ENCODE measurements around the gene AQP2. TPM values are rescaled to one million over a fixed set of nuclear protein-coding genes. Genes with fewer than 3 reads are reported as not detected.

AQP2 gene
- polyA plus RNA-seq, 1 of the 3 experiments (the other 2 are of a cell fraction): not detected

DNA sequence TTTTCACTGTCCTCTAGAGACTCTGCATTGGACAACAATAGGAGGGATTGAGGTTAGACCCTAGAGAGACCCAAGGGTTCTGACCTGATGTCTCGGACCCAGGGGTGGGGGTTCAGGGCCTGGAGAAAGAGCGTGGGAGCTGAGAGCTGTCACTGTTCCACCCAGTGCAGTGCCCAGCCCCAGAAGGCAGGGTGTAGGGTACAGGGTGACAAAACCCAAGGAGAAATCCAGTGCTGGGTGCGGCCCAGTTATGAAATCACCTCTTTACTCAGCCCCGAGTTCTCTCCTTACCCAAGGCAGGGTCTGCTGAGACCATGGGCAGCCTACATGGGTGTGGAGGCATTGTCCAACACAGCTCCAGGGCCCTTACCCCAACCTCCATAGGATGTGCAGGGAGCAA is 2.6 kb downstream of the AQP2 start (continued):
- TF ChIP-seq MXI1 (IDR thresholded peaks at IDR 0.05; ENCODE audit: low read depth, low read length) (no peak), SIN3A (IDR thresholded peaks at IDR 0.05; ENCODE audit: borderline replicate concordance, low read depth, low read length) (no peak), GATA2 (CRISPR knock-in tag; IDR thresholded peaks at IDR 0.05) (no peak), FOSL2 (IDR thresholded peaks at IDR 0.05; ENCODE audit: borderline replicate concordance, low read depth) (no peak), FOXJ3 (CRISPR knock-in tag; IDR thresholded peaks at IDR 0.05) (no peak)

DNA sequence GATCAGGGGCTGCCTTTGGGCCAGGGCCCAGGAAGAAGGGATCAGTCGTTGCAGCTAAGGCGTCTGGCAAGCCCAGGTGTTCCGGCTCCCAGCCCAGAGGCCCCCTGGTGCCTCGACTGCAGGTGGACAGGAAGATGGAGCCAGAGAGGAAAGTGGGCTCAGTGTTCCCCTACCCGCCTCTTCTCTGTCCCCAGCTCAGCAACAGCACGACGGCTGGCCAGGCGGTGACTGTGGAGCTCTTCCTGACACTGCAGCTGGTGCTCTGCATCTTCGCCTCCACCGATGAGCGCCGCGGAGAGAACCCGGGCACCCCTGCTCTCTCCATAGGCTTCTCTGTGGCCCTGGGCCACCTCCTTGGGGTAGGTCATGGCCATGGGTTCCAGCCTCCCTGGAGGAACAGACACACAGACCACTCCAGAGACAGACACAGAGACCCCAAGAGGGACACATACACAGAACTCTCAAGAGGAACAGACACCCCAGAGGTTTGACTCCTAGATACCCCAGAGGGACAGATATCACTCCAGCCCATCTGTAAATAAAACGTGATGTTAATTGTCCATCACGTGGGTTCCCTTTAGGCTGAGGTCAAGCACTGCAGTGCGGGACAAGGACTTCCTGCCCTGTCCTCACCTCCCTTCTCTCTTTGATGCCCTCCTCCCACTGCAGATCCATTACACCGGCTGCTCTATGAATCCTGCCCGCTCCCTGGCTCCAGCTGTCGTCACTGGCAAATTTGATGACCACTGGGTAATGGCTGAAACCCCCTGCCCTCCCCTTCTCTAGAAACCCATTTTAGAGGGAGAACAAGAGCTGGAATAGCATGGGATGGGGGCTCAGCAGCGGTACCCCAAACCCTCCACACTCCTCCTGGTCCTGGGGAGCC is 3.7 kb downstream of the AQP2 start:
- Histone ChIP-seq H3K79me2 (ENCODE audit: insufficient read depth) (no peaks in the 10 kb centered on the region), H3K4me3 (ENCODE audit: low read depth in 2 of 2, low read length in 1 of 2) (no peak overlapping the region), H3F3A (replicated peaks; ENCODE audit: insufficient read depth) (no peaks in the 10 kb centered on the region), H3K4me1 (ENCODE audit: control insufficient read depth in 1 of 2, insufficient read depth in 2 of 2, low read depth in 1 of 2, low read length in 1 of 2) (peaks cover 0 to 16% of the 10 kb centered on the region in 2 experiments; a peak in 1 of 4 replicates), H3K9me3 (no peaks in the 10 kb centered on the region), H3K9ac (no peak overlapping the region), H3K27me3 (ENCODE audit: insufficient read depth) (no peaks in the 10 kb centered on the region), H3K36me3 (replicated peaks in 1 of 2; ENCODE audit: control insufficient read depth in 1 of 2, insufficient read depth in 2 of 2, low read length in 1 of 2) (no peaks in the 10 kb centered on the region), H3K27ac (ENCODE audit: low read depth in 2 of 2, low read length in 1 of 2) (no peak overlapping the region), H4K20me1 (ENCODE audit: insufficient read depth) (no peaks in the 10 kb centered on the region), H3K9me2 (no peaks in the 10 kb centered on the region), H2AFZ (ENCODE audit: low read depth) (no peak overlapping the region), H3K4me2 (no peak overlapping the region)
- 85% methylated on average over 16 of the region's 21 CpGs for WGBS (ENCODE audit: low lambda C conversion rate)
- TF ChIP-seq, protein P1, sequence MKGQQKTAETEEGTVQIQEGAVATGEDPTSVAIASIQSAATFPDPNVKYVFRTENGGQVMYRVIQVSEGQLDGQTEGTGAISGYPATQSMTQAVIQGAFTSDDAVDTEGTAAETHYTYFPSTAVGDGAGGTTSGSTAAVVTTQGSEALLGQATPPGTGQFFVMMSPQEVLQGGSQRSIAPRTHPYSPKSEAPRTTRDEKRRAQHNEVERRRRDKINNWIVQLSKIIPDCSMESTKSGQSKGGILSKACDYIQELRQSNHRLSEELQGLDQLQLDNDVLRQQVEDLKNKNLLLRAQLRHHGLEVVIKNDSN (IDR thresholded peaks at IDR 0.05; ENCODE audit: borderline replicate concordance, low read depth): no peak
- TF ChIP-seq TCF12 (IDR thresholded peaks at IDR 0.05): no peak
- TF ChIP-seq RXRA (IDR thresholded peaks at IDR 0.05; ENCODE audit: borderline replicate concordance, low read depth): no peak
- TF ChIP-seq TAF1 (IDR thresholded peaks at IDR 0.05; ENCODE audit: borderline replicate concordance, low read depth, low read length): no peak
- TF ChIP-seq, protein P2, sequence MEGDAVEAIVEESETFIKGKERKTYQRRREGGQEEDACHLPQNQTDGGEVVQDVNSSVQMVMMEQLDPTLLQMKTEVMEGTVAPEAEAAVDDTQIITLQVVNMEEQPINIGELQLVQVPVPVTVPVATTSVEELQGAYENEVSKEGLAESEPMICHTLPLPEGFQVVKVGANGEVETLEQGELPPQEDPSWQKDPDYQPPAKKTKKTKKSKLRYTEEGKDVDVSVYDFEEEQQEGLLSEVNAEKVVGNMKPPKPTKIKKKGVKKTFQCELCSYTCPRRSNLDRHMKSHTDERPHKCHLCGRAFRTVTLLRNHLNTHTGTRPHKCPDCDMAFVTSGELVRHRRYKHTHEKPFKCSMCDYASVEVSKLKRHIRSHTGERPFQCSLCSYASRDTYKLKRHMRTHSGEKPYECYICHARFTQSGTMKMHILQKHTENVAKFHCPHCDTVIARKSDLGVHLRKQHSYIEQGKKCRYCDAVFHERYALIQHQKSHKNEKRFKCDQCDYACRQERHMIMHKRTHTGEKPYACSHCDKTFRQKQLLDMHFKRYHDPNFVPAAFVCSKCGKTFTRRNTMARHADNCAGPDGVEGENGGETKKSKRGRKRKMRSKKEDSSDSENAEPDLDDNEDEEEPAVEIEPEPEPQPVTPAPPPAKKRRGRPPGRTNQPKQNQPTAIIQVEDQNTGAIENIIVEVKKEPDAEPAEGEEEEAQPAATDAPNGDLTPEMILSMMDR (IDR thresholded peaks at IDR 0.05): no peak
- no peak for TF ChIP-seq ELF1 (IDR thresholded peaks at IDR 0.05)
- TF ChIP-seq FOSL2 (IDR thresholded peaks at IDR 0.05; ENCODE audit: borderline replicate concordance, low read depth): no peak
- TF ChIP-seq POLR2AphosphoS5 (IDR thresholded peaks at IDR 0.05; ENCODE audit: low read depth, low read length): no peak
- TF ChIP-seq GATA2 (CRISPR knock-in tag; IDR thresholded peaks at IDR 0.05): no peak
- peak; percentile 37 for DNase-seq
- POLR2A ChIA-PET: no interaction called here
- CTCF ChIA-PET: interaction anchor here (0.6 to 4.5 kb wide), 7 partner anchors 9 to 116 kb away, joined by 3 to 36 read pairs (median 8); no protein-coding TSS in a partner anchor

All from SK-N-SH (cell line).